GM19193 (cell line): ENCODE measurements around the gene GDPD5.

Experiments
- POLR2A ChIP-seq: IDR thresholded peaks from 4 replicates; pipeline ENCODE4 v1.6.1; 2011; ENCODE audit not compliant: insufficient read depth, insufficient read length; ENCODE audit errors: extremely low read depth

GDPD5 gene

DNA sequence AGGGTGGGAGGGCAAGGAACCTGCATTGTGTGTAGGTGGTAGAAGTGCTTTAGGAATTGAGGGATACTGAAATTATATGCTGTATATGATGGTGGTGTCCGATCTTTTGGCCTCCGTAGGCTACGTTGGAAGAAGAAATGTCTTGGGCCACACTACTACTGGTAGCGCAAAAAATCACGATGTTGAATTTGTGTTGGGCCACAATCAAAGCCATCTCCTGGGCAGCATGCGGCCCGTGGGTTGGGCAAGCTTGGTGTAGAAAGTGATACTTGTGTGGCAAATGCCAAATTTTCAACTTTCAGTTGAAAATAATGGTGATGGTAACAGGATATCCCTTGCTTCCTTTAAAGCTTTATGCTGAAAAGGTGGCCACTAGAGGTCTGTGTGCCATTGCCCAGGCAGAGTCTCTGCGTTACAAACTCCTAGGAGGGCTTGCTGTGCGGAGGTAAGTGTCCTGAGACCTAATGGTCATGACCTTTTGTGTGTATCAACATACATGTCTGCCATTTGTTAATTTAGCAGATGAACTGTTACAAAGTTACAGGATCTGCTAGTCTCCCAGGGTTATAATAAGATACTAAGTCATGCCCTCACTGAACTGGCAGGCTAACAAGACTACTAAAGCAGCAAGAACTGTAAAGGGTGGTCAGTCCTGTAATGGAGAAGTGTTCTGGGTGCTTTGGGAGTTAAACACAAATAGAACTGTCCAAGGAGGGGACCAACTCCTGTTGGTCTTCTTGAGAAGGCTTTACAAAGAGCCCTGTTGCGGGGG lies 123.6 kb downstream of the GDPD5 start:
- no peak for TF ChIP-seq POLR2A

DNA sequence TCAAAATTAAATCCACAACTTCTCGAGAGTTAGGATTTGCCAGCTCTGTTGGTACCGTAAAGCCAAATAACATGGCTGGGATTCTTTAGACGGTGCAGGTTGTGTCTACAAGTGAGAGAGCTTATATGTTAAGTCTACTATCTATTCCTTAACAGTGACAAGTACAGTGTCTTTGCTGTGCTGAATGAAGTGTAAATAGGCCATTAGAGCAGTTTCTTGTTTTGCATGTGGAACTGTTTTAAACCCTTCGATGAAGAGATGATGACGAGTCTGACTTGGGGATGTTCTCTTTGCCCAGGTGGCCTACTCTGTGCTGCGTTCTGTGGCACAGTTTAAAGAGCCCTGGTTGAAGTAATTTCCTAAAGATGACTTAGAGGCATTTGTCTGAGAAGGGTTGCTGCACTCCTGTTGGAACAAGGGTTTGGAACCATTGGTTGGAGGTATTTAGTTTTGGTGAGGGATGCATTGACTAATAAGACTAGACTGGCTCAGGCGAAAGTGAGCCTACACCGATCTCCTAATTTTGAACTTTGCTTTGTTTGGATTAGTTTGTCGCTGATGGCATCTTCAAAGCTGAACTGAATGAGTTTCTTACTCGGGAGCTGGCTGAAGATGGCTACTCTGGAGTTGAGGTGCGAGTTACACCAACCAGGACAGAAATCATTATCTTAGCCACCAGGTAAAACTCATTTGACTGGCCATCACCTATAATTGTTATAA lies 125.4 kb downstream of the GDPD5 start:
- no peak for TF ChIP-seq POLR2A

DNA sequence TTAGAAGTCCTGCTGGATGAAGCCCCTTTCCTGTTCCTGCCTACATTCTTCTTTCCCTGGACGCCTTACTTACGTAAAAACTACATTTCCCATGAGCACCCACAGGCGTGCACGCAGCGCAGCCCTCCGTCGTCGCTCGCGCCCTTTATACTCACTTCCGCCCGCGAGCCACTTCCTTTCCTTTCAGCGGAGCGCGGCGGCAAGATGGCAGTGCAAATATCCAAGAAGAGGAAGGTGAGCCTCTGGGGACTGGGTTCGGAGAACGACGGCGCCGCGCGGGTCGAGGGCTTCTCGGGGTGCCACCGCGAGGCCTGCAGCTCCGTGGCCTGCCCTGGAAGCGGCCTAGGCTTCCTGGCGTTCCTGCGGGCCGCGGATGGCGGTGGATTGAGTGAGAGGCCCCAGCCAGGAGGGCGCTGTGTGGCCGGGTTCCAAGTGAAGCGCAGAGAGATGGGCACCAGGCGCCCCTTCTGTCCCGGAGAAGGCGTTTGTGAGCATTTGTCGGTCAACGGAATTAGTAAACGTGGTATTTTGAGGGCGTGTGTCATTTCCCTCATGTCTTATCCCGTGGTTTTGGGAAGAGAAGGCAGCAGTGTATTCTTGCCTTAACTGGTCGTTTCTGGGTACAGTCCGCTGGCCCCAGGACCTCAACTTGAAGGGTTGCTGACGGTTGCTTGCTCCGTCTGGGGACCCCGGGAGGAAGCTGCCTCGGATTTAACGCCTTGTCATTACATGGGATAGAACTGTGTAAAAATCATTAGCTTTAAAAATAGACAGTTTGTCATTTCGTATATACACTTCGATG lies 126.2 kb downstream of the GDPD5 start, which contains the start of gene RPS3:
Gene RPS3 (plus strand): TSS at position 175 of the 802 bp plus-strand sequence. CDS start 30 bp downstream, at position 205.
- TF ChIP-seq POLR2A, result peak; percentile 98

DNA sequence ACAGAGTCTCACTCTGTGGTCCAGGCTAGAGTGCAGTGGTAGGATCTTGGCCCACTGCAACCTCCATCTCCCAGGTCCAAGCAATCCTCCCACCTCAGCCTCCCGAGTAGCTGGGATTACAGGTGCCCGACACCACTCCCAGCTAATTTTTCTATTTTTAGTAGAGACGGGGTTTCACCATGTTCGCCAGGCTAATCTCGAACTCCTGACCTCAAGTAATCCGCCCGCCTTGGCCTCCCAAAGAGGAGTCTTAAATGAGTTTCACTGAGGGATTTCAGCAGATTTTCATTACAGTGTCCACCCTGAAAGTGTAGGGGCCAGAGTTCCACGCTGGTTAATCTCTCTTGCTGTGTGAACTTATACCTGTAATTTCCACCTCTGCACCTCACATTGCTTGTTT lies 126.8 kb downstream of the GDPD5 start:
- no peak for TF ChIP-seq POLR2A

DNA sequence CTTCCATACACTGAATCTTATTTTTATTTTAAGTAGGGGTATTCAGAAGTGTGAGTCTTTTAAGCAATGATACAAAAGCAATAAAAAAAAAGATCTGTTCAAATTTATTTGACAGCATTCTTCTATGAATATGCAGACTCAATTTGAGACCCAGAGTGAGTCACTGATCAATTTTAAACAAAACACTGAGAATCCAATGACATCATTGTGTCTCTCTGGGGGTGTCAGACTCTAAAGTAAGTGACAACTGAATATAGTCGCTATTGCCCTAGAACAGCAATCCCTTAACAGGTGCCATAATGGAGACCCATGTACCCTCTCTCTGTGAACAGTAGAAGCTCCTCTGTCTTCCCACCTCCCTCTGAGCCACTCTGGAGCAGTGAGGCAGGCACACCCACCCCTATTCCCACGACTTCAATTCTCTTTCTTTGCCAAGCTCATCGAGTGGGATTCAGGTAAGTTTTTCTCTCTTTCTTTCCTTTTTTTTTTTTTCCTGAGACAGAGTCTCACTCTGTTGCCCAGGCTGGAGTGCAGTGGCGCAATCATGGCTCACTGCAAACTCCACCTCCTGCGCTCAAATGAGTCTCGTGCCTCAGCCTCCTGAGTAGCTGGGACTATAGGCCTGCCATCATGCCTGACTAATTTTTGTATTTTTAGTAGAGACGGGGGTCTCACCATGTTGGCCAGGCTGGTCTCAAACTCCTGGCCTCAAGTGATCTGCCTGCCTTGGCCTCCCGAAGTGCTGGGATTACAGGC lies 131.5 kb downstream of the GDPD5 start:
- TF ChIP-seq POLR2A, result no peak

DNA sequence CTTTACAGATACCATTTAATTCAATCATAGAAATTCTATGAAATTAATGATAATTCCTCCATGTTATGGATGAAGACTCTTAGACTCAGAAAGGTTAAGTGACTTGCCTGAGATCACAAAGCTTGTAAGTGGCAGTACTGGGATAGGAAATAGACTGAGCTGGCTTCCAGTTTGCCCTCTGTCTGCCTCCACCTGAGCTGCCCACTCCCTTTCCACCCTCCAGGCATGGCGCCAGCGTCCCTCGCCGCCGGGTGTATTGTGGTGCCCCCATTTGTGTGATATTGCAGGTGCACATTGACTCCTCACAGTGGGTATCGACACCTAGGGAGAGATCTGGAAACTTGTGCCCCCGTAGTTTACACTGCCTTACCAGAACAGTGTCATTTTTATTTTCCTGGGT lies 135.8 kb downstream of the GDPD5 start:
- TF ChIP-seq POLR2A, result no peak

DNA sequence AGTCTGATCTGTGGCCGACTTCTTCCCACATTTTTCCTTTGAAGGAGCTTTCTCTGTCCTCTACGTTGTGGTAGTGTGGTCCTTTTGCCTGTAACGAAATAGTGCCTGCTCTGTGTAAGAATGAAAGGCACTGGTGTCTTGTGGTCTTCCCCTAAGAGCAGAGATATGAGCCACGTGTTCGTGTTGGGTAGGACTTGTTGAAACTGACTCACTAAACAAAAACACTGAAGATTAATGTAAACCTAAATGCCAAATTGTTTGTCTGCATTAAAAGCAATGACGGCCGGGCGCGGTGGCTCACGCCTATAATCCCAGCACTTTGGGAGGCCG lies 136.5 kb downstream of the GDPD5 start:
- no peak for TF ChIP-seq POLR2A

DNA sequence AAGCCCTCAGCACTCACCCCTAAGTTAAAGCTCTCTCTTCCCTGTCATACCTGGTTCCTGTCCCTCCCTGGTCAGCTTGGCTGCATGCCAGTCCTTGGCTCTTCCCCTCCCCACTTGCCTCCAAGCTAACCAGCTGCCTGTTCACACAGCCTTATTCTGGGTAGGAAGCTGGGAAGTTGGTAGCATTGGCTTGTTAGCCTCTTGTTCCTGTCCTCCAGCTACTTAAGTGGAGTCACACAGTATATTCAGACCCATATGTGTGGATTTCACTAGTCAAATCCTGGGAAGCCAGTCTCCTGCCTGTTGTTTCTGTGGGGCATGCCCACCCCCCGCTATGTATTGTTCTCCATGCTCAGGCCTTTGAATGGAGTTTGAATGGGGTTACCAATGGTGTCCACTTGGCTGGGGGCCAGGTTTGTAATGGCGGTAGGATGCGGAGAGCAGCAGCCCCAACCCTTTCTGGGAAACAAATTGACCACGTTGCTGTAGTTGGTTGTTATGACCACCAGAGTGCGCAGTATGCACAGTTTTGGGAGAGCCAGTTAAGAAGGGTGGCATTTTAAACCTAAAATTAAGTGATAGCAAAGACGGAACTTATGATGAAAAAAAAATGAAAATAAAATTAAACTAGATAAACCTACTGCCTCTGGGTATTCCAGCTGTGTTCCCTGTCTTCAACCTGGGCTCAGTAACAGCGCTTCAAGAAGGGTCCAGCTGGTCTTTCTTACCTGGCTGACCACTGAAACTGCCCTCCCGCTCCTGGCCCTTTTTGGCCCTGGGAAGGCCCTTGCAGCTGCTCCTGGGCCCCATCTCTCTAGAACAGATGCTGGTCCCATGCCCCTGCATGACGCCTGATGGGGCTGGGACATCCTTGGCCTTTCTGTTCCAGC lies 137.1 kb downstream of the GDPD5 start:
- no peak for TF ChIP-seq POLR2A

DNA sequence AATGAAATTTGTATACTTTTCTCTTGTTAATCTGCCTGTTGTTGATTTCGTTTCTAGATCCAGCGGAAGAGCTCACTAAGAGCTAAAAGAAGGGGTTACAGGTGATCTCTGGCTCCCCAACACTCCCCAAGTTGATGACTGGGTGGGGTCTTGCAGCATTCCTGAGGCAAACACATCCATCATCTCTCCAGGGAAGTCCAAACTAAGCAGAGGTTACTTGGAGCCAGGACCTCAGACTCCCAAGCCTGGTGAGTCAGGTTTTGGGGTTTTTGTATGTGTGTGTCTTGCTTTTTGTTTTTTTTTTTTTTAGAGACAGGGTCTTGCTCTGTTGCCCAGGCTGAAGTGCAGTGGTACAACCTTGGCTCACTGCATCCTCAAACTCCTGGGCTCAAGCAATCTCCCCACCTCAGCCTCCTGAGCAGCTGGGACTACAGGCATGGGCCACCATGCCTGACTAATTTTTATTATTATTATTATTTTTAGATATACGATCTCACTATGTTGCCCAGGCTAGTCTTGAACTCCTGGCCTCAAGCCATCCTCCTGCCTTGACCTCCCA lies 137.9 kb downstream of the GDPD5 start:
- TF ChIP-seq POLR2A, result no peak

DNA sequence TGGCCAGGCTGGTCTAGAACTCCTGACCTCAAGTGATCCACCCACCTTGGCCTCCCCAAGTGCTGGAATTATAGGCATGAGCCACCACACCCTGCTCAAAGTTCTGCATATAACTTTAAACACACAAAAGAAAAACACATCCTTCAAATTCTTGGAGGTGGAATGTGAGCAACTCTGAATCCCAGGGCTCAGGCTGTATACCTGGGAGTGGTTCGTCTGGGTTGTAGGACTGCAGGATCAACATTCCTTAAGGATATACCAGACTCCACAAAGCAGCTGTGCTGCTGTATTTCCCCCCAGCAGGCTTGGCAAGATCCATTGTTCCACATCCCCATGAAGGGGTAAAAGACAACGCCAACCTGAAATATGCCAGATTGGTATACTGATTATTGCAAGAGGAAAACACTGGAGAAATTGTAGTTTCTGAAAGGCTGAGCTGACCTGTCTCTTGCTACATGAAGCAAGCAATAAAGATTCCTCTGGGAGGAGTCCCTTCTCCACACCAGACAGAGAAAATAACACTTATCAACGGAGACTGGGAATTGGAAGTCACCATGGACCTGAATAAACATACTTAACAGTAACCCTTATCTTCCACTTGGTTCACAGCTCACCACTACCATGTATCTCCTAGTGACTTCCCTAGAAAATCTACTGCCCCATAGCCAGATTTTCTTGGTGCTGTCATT lies 138.7 kb downstream of the GDPD5 start:
- no peak for TF ChIP-seq POLR2A
